ENCODE data around the gene MT1HL1. TPM values are rescaled to one million over a fixed set of nuclear protein-coding genes. Genes with fewer than 3 reads are reported as not detected.
A peak's percentile ranks its signal among the peaks of the same experiment; 100 is the strongest.

The MT1HL1 gene
- total and polyA plus RNA-seq, 5 donors from 2014 or later: not detected

DNA sequence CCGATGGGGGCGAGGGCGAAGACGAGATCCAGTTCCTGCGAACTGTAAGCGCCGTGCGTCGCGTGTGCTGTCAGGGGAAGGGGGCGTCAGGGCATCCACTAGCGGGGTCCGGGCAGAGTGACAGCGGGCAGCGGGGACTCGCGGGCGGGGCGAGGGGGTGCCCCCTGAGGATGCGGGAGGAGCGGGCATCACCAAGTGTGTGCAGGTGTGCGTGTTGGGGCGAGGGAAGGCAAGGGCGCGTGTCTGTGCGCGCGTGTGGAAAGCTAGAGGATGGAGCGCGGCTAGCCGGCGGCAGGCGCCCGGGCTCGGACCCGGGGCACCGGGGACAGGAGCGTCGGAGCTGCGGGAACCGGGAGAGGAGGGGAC is 38.3 kb upstream of the MT1HL1 start:
- Mint-ChIP-seq H3K27ac (no peak overlapping the region), H3K4me1 (peaks cover 0 to 14% (median 1%) of the 10 kb centered on the region in 4 donors), H3K36me3 (no peaks in the 10 kb centered on the region), H3K4me3 (no peak overlapping the region), H3K9me3 (peaks cover 0 to 4% (median 0%) of the 10 kb centered on the region in 7 donors), H3K27me3 (peaks cover 37% of the 10 kb centered on the region)
- ATAC-seq (ENCODE audit: low read depth in 2 of 2): no peak
- no peak for DNase-seq
- no peaks in the 10 kb centered on the region for H3K9me3 ChIP-seq (ENCODE audit: control insufficient read depth in 2 of 2, low read length in 2 of 2)
- no peak overlapping the region for H3K27ac ChIP-seq (ENCODE audit: insufficient read depth, low read length, poor library complexity, severe bottlenecking)
- H3K36me3 ChIP-seq (ENCODE audit: control insufficient read depth, insufficient read depth, low read length): no peaks in the 10 kb centered on the region
- H3K27me3 ChIP-seq (ENCODE audit: control insufficient read depth, insufficient read depth, low read length): peaks cover 32% of the 10 kb centered on the region
- H3K4me3 ChIP-seq (ENCODE audit: low read depth, low read length): no peak overlapping the region
- peaks cover 3% of the 10 kb centered on the region for H3K4me1 ChIP-seq (ENCODE audit: control insufficient read depth, insufficient read depth, low read length, poor library complexity, severe bottlenecking)

GRCh38 chr1:237041795-237042525 is 37.7 kb upstream of the MT1HL1 start, which contains the start of gene RYR2:
Gene RYR2, plus strand, starts transcription at chr1:237042184. Its CDS starts 338 bp downstream, at chr1:237042522.
- Histone ChIP-seq H3K9me3 (ENCODE audit: control insufficient read depth in 2 of 2, low read length in 2 of 2) (no peaks in the 10 kb centered on the region), H3K4me1 (ENCODE audit: control insufficient read depth, insufficient read depth, low read length, poor library complexity, severe bottlenecking) (peaks cover 3% of the 10 kb centered on the region), H3K36me3 (ENCODE audit: control insufficient read depth, insufficient read depth, low read length) (no peaks in the 10 kb centered on the region), H3K27ac (ENCODE audit: insufficient read depth, low read length, poor library complexity, severe bottlenecking) (no peak within 1 kb of the TSS), H3K4me3 (ENCODE audit: low read depth, low read length) (no peak within 1 kb of the TSS), H3K27me3 (ENCODE audit: control insufficient read depth, insufficient read depth, low read length) (peaks cover 32% of the 10 kb centered on the region)
- Mint-ChIP-seq H3K27ac (no peak within 1 kb of the TSS), H3K36me3 (no peaks in the 10 kb centered on the region), H3K27me3 (peaks cover 37% of the 10 kb centered on the region), H3K9me3 (peaks cover 0 to 4% (median 0%) of the 10 kb centered on the region in 7 donors), H3K4me3 (peak within 1 kb of the TSS in 1 of 4 donors; percentile 52), H3K4me1 (peaks cover 0 to 14% (median 1%) of the 10 kb centered on the region in 4 donors)
- DNase-seq: no peak
- no peak for ATAC-seq (ENCODE audit: low read depth in 2 of 2)

GRCh38 chr1:237041461-237041794 is 37.2 kb upstream of the MT1HL1 start:
- H3K36me3 Mint-ChIP-seq: no peaks in the 10 kb centered on the region
- peaks cover 37% of the 10 kb centered on the region for H3K27me3 Mint-ChIP-seq
- ATAC-seq (ENCODE audit: low read depth in 2 of 2) (no peak), DNase-seq (no peak)
- Histone ChIP-seq H3K4me1 (ENCODE audit: control insufficient read depth, insufficient read depth, low read length, poor library complexity, severe bottlenecking) (peaks cover 3% of the 10 kb centered on the region), H3K4me3 (ENCODE audit: low read depth, low read length) (no peak overlapping the region), H3K9me3 (ENCODE audit: control insufficient read depth in 2 of 2, low read length in 2 of 2) (no peaks in the 10 kb centered on the region), H3K27ac (ENCODE audit: insufficient read depth, low read length, poor library complexity, severe bottlenecking) (no peak overlapping the region), H3K36me3 (ENCODE audit: control insufficient read depth, insufficient read depth, low read length) (no peaks in the 10 kb centered on the region), H3K27me3 (ENCODE audit: control insufficient read depth, insufficient read depth, low read length) (peaks cover 32% of the 10 kb centered on the region)
- peaks cover 0 to 14% (median 1%) of the 10 kb centered on the region in 4 donors for H3K4me1 Mint-ChIP-seq
- H3K27ac Mint-ChIP-seq: no peak overlapping the region
- H3K4me3 Mint-ChIP-seq: peak overlapping the region in 1 of 4 donors; percentile 52
- peaks cover 0 to 4% (median 0%) of the 10 kb centered on the region in 7 donors for H3K9me3 Mint-ChIP-seq

DNA sequence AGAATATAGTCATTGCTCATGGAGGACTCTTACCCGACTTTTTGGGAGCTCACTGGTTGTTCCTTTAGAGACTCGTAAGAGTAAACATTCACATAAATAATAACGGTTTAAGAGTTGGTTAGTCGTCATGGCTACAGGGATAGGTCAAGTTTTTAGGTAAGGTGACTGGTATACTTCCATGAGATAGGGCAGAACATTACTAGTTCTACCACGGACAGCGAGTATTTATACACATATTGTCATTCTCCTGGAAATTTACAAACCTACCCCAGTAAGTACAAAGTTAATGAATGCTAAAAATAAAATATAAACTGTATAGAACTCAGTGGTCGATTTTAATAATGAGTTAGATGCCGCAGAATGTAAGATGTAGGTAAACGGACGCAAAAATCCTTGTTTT is 36.6 kb upstream of the MT1HL1 start:
- Mint-ChIP-seq H3K9me3 (peaks cover 0 to 4% (median 0%) of the 10 kb centered on the region in 7 donors), H3K36me3 (no peaks in the 10 kb centered on the region), H3K4me3 (no peak overlapping the region), H3K4me1 (peaks cover 0 to 14% (median 1%) of the 10 kb centered on the region in 4 donors), H3K27me3 (peaks cover 37% of the 10 kb centered on the region), H3K27ac (no peak overlapping the region)
- no peak for DNase-seq
- Histone ChIP-seq H3K9me3 (ENCODE audit: control insufficient read depth in 2 of 2, low read length in 2 of 2) (no peaks in the 10 kb centered on the region), H3K36me3 (ENCODE audit: control insufficient read depth, insufficient read depth, low read length) (no peaks in the 10 kb centered on the region), H3K4me3 (ENCODE audit: low read depth, low read length) (no peak overlapping the region), H3K27me3 (ENCODE audit: control insufficient read depth, insufficient read depth, low read length) (peaks cover 32% of the 10 kb centered on the region), H3K4me1 (ENCODE audit: control insufficient read depth, insufficient read depth, low read length, poor library complexity, severe bottlenecking) (peaks cover 3% of the 10 kb centered on the region), H3K27ac (ENCODE audit: insufficient read depth, low read length, poor library complexity, severe bottlenecking) (no peak overlapping the region)
- no peak for ATAC-seq (ENCODE audit: low read depth in 2 of 2)

DNA sequence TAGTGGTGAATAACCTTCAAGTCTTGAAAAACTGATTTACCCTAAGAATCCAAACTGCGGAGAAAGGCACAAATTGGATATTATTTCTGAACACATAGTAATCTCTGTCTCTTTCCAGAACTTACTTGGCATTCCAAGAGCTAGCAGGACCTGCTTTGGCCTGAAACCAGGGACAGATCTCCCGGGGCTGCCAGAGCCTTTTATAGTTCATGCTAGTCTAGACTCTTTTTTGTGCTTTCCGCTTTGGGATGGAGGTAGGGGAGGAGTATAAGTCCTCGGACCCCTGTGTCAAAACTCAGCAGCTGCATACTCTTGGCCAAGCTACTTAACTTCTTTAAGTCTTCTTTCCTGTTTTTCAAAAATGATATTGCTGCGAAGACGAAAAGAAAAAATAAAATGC is 34.0 kb upstream of the MT1HL1 start:
- Histone ChIP-seq H3K36me3 (ENCODE audit: control insufficient read depth, insufficient read depth, low read length) (no peaks in the 10 kb centered on the region), H3K27ac (ENCODE audit: insufficient read depth, low read length, poor library complexity, severe bottlenecking) (no peak overlapping the region), H3K9me3 (ENCODE audit: control insufficient read depth in 2 of 2, low read length in 2 of 2) (no peaks in the 10 kb centered on the region), H3K4me3 (ENCODE audit: low read depth, low read length) (no peak overlapping the region), H3K27me3 (ENCODE audit: control insufficient read depth, insufficient read depth, low read length) (peaks cover 17% of the 10 kb centered on the region), H3K4me1 (ENCODE audit: control insufficient read depth, insufficient read depth, low read length, poor library complexity, severe bottlenecking) (peaks cover 3% of the 10 kb centered on the region)
- DNase-seq: no peak
- Mint-ChIP-seq H3K27ac (no peak overlapping the region), H3K27me3 (peaks cover 18% of the 10 kb centered on the region), H3K9me3 (peaks cover 0 to 4% (median 0%) of the 10 kb centered on the region in 7 donors), H3K4me1 (peaks cover 0 to 8% (median 1%) of the 10 kb centered on the region in 4 donors), H3K4me3 (no peak overlapping the region), H3K36me3 (no peaks in the 10 kb centered on the region)
- no peak for ATAC-seq (ENCODE audit: low read depth in 2 of 2)

- no peaks in the 10 kb centered on the region for H3K36me3 ChIP-seq (ENCODE audit: control insufficient read depth, insufficient read depth, low read length)
- no peaks in the 10 kb centered on the region for H3K9me3 ChIP-seq (ENCODE audit: control insufficient read depth in 2 of 2, low read length in 2 of 2)
- DNase-seq (no peak), ATAC-seq (ENCODE audit: low read depth in 2 of 2) (no peak)
- no peak overlapping the region for H3K4me3 ChIP-seq (ENCODE audit: low read depth, low read length)
- no peak overlapping the region for H3K27ac ChIP-seq (ENCODE audit: insufficient read depth, low read length, poor library complexity, severe bottlenecking)
- peaks cover 0 to 2% (median 0%) of the 10 kb centered on the region in 7 donors for H3K9me3 Mint-ChIP-seq
- H3K4me3 Mint-ChIP-seq: no peak overlapping the region
- H3K27ac Mint-ChIP-seq: no peak overlapping the region
- H3K4me1 Mint-ChIP-seq: no peaks in the 10 kb centered on the region
- peaks cover 8% of the 10 kb centered on the region for H3K27me3 ChIP-seq (ENCODE audit: control insufficient read depth, insufficient read depth, low read length)
- H3K4me1 ChIP-seq (ENCODE audit: control insufficient read depth, insufficient read depth, low read length, poor library complexity, severe bottlenecking): no peaks in the 10 kb centered on the region
- H3K36me3 Mint-ChIP-seq: no peaks in the 10 kb centered on the region
- peaks cover 7% of the 10 kb centered on the region for H3K27me3 Mint-ChIP-seq
Observed at GRCh38 chr1:237035759-237036158, 31.5 kb upstream of the MT1HL1 start.

GRCh38 chr1:237033804-237034203 is 29.6 kb upstream of the MT1HL1 start:
- Histone ChIP-seq H3K4me1 (ENCODE audit: control insufficient read depth, insufficient read depth, low read length, poor library complexity, severe bottlenecking) (no peaks in the 10 kb centered on the region), H3K4me3 (ENCODE audit: low read depth, low read length) (no peak overlapping the region), H3K9me3 (ENCODE audit: control insufficient read depth in 2 of 2, low read length in 2 of 2) (no peaks in the 10 kb centered on the region), H3K36me3 (ENCODE audit: control insufficient read depth, insufficient read depth, low read length) (no peaks in the 10 kb centered on the region), H3K27ac (ENCODE audit: insufficient read depth, low read length, poor library complexity, severe bottlenecking) (no peak overlapping the region), H3K27me3 (ENCODE audit: control insufficient read depth, insufficient read depth, low read length) (no peaks in the 10 kb centered on the region)
- Mint-ChIP-seq H3K4me3 (no peak overlapping the region), H3K27ac (peak overlapping the region in 1 of 3 donors; percentile 29), H3K4me1 (no peaks in the 10 kb centered on the region), H3K36me3 (no peaks in the 10 kb centered on the region), H3K27me3 (no peaks in the 10 kb centered on the region), H3K9me3 (peaks cover 0 to 3% (median 0%) of the 10 kb centered on the region in 7 donors)
- ATAC-seq (ENCODE audit: low read depth in 2 of 2) (no peak), DNase-seq (no peak)

GRCh38 chr1:237033061-237033460 is 28.8 kb upstream of the MT1HL1 start:
- Histone ChIP-seq H3K9me3 (ENCODE audit: control insufficient read depth in 2 of 2, low read length in 2 of 2) (no peaks in the 10 kb centered on the region), H3K4me3 (ENCODE audit: low read depth, low read length) (no peak overlapping the region), H3K4me1 (ENCODE audit: control insufficient read depth, insufficient read depth, low read length, poor library complexity, severe bottlenecking) (no peaks in the 10 kb centered on the region), H3K27ac (ENCODE audit: insufficient read depth, low read length, poor library complexity, severe bottlenecking) (no peak overlapping the region), H3K27me3 (ENCODE audit: control insufficient read depth, insufficient read depth, low read length) (no peaks in the 10 kb centered on the region), H3K36me3 (ENCODE audit: control insufficient read depth, insufficient read depth, low read length) (no peaks in the 10 kb centered on the region)
- Mint-ChIP-seq H3K4me3 (no peak overlapping the region), H3K27ac (no peak overlapping the region), H3K9me3 (peaks cover 0 to 3% (median 0%) of the 10 kb centered on the region in 7 donors), H3K36me3 (no peaks in the 10 kb centered on the region), H3K27me3 (no peaks in the 10 kb centered on the region), H3K4me1 (no peaks in the 10 kb centered on the region)
- DNase-seq (no peak), ATAC-seq (ENCODE audit: low read depth in 2 of 2) (no peak)
